ENCODE data around the gene PHF24.

DNA sequence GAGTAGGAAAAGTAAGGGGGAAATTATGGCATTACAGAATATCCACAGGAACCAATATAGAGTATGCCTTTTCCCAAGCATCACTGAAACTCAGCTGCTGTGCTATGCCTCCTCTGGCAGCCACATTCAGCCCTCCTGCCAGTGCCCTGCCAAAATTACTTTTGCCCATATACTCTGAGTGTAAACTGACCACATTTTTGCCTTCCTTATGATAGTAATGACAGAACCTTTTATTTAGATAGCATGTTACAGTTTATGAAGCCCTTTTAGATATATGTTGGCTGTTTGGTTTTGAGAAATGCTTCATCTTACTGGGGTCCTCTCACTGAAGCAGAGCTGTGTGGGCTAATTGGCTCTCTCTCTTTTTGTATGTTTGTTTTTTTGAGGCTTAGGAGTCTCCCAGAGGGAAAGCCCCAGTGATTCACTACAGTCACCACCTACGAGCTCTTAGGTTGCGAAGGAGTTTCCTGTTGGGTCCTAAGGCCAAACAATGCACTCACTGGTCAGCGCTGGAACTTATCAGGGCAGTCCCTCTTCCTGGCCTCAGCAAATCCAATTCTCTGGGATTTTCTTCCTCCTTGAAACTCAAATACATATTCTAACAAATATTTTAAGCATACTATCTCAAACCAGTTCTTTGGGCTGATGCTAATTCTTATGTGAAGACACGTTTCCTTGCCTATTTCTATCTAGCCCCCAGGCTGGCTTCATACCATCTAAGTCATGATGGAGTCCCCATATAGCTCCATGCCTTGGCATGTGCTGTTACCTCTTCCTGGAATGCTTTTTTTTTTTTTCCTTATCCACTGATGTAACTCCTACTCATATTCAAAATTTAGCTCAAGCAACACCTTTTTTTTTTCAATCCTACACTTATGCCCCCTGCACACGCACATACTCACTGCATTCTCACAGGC, 3.7 kb downstream of the PHF24 start:
- TF ChIP-seq, protein P1, sequence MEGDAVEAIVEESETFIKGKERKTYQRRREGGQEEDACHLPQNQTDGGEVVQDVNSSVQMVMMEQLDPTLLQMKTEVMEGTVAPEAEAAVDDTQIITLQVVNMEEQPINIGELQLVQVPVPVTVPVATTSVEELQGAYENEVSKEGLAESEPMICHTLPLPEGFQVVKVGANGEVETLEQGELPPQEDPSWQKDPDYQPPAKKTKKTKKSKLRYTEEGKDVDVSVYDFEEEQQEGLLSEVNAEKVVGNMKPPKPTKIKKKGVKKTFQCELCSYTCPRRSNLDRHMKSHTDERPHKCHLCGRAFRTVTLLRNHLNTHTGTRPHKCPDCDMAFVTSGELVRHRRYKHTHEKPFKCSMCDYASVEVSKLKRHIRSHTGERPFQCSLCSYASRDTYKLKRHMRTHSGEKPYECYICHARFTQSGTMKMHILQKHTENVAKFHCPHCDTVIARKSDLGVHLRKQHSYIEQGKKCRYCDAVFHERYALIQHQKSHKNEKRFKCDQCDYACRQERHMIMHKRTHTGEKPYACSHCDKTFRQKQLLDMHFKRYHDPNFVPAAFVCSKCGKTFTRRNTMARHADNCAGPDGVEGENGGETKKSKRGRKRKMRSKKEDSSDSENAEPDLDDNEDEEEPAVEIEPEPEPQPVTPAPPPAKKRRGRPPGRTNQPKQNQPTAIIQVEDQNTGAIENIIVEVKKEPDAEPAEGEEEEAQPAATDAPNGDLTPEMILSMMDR (IDR thresholded peaks at IDR 0.05) = no peak
- no peak for TF ChIP-seq POLR2A (IDR thresholded peaks at IDR 0.05)

Data from lower leg skin (tissue), 3 donors.